Cerebellar cortex (tissue), 1 donor: ENCODE data around the gene PTPRM.

Experiments
- DNase-seq: peaks from one replicate; pipeline ENCODE4 v3.0.0-alpha.2; 2015; ENCODE audit warnings: low spot score

Gene PTPRM

DNA sequence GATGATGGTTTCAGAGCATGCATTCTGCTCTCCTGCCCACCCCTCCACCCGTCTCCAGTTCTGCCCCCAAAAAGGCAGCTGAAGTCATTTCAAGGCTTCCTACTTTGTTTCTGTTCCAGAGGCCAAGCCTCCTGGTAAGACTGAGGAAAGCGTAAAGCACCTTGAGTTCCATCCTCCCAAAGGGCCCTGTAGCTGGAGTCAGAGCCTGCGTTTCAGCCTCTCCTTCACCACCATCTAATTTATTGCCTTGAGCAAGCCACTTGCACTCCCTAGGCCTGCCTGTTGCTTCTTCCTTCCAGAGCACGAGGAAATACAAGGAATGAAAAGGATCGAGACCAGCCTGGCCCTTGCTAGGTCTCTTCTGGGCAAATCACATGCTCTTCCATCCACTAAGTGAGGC lies 797.9 kb downstream of the PTPRM start:
- DNase-seq, result no peak

DNA sequence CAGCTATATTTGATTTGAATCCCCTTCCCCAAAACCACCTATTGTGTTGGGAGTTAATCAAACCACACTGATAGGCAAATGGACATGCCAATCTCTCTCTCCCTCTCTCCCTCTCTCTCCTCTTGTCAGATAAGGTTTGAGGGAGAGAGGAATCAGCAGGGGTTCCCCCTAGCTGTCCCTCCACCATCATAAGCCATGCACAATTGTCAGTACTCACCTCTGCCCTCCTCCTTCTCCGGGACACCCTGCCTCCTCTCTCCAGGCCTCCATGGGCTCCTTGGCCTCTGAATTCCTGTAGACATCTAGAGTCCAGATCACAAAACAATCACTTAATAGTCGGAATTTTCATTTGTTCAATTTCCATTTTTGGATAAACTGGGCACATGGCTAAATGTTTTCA lies 798.4 kb downstream of the PTPRM start:
- no peak for DNase-seq

DNA sequence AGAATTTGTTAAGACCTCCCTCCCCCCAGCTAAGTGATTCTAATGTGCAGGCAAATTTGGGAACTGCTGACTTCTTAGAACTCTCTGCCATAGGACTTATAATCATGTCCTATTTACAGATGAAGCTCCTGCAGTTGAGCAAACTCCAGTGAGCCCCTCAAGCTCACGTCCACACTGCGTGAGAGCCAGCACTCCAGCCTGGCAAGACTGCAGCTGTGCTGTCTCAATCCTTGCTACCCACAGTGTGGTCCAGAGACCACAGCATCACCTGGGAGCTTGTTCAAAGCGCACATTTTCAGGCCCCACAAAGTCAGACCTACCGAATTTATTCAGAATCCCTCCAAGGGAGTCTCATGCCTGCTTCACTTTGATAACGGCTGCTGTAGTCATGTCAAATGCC lies 799.0 kb downstream of the PTPRM start:
- no peak for DNase-seq

DNA sequence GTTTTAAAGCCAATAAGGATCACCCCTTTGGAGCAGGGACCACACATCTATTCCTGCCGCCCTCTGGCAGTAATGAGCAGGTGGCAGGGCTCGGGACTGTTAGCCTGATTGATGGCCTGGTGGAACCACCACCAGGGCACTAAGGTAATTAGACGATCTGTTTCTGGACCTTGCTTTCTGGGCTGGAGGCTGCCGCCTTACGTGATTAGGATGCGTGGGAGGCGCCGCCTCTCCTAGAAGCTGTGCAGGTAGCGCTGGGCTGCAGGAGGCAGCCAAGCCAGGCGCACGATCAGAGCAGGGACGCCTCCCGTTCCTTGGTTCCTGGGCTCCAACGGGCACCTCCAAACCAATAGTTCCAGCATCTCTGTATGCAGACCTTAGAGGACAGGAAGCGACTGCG lies 799.5 kb downstream of the PTPRM start:
- DNase-seq, result peak; percentile 25

DNA sequence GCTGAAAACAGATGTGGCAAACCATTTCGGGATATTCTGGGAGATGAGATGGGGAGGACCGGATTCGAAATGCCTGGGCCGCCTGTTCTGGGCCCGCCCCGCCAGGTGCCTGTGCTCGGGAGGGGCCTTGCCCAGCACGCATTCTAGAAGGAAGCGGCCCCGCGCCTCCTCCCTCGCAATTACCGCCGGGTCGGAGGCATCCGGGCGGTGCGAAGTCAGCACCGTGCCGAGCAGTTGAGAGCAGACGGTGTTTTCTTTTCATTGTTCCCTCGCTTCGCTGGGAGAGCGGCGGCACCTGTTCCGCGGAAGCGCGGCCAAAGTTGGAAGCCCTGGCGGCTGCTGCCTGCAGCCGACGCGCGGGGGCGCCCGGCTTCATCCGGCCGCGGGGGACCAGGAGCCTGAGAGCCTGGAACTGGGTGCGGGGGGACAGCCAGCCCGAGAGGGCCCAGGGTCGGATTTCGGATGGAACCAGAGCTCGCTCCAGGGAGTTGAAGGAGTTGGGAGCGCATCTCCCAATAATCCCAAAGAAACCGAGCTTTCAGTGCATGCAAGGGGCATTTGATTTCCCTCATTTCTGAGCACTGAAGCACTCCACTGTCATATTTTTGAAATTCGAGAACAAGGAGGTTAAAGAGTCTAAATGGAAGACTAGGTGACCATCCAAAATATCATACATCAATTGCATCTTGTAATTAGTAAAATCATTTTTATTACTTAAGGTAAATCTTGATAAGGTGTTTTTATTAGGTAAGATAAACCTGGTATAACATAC lies 800.3 kb downstream of the PTPRM start:
- DNase-seq, result peak; percentile 65

DNA sequence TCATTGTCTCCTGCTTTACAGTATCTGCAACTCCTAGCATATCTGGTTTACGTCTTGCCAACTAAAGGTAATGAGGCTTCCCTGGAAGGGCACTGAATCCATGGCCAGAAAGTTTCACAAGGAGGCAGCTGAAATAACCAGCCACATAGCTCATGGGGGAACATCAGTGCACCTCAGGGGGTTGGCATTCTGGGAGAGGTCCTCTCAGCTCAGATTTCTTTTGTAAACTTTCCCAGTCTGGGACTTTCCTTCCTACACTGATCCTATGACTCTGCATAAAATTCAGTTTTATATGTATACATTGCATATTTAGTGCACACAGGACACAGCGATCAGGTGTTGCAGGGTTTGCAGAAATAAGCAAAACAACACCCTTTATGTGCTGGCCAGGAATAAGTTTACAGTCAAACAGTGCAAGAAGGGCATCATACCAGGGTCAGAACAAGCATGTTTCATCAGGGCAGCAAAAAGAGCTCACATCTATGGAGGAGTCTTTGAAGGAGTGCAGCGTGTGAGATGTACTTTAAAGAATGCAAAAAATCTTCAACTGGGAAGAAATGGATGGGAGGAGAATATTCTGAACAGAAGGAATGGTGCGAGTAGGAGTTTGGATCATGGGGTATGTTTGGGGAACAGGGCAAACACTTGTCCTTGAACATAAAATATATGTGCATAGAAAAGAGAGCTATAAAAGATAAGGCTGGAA lies 801.5 kb downstream of the PTPRM start:
- no peak for DNase-seq

GRCh38 chr18:8373486-8373885 lies 806.4 kb downstream of the PTPRM start:
- DNase-seq, result no peak

DNA sequence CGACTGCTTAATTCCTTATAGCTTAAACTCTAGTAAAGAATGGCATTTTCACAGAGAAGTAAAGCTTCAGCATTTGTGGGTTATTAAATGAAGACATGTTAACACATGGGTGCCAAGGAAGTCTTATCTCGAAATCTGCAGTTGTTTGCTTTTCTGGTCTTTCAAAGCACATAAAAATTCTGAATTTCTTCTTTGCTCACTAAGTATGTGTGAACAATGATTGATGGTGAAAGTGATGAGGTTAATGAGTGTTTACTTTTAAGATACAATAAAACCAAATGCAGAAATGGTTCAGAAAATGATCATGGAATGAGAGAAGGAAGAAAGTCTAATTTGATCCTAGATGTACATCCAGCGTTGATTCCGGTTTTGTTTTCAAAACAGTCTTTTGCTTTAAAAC lies 807.6 kb downstream of the PTPRM start:
- DNase-seq, result no peak

DNA sequence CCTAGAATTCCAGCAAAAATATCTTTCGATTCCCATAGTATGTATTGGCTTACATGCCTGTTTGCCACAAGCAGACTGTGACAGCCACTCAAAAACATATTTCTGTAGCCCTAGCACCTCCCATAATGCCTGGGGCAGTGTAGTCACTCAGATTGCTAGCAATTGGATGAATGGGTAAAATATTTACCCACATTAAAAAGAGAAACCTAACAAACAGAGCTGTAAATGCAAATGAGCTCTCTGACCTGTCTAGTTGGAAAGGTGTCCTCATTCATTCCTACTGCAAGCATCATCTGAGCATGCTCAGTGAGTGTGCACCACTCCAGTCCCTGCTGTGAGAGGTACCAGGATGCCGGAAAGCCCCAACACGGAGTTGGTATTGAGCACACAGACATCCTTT lies 808.1 kb downstream of the PTPRM start:
- no peak for DNase-seq

DNA sequence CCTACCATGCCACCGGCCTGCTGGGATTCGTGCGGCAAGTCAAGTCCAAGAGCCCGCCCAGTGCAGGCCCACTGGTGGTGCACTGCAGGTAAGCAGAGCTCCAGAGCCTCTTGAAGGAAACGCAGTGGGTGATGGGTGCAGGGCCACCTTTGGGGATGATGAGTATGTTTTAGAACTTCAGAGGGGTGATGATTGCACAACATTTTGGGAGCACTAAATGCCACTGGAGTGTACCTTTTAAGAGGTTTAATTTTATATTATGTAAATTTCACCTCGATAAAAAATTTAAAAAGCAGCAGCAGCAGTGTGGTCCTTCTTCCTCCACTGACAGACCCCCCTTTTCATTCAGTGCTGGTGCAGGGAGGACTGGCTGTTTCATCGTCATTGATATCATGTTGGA lies 809.0 kb downstream of the PTPRM start:
- no peak for DNase-seq

- no peak for DNase-seq
Measured at GRCh38 chr18:8379187-8379941, 812.2 kb downstream of the PTPRM start.

- no peak for DNase-seq
Measured at GRCh38 chr18:8380006-8380405, 812.9 kb downstream of the PTPRM start.

- no peak for DNase-seq
Measured at GRCh38 chr18:8380926-8381325, 813.8 kb downstream of the PTPRM start.

DNA sequence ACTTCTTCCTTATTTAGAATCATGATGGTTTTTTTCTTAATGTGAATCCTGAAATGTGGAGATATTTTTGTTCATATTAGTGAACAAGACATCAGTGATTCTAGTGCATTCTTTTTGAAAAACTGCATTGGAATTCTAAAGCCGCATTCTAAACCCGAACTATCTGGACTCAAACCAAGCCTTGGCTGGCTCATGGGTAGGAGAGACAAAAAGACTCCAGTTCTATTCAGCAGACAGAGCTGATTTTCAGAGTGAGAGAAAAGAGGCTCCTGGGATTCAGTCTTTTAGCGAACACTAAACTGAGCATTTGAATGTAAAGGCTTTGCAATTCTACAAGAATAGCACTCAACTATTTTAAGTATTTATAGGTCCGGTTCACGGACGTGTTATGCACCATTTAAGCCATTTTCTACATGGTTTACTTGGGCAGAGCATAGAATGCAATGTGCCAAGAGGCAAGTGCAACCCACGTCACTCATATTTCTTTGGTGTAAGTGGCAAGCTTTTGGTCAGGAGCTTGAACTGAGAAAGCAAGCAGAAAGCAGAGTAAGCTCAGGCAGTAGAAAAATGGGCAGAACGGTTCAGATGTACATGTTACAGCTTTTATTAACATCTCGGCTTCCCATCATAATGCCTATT lies 814.8 kb downstream of the PTPRM start:
- DNase-seq, result peak; percentile 3

- no peak for DNase-seq
Measured at GRCh38 chr18:8385400-8385799, 818.3 kb downstream of the PTPRM start.

DNA sequence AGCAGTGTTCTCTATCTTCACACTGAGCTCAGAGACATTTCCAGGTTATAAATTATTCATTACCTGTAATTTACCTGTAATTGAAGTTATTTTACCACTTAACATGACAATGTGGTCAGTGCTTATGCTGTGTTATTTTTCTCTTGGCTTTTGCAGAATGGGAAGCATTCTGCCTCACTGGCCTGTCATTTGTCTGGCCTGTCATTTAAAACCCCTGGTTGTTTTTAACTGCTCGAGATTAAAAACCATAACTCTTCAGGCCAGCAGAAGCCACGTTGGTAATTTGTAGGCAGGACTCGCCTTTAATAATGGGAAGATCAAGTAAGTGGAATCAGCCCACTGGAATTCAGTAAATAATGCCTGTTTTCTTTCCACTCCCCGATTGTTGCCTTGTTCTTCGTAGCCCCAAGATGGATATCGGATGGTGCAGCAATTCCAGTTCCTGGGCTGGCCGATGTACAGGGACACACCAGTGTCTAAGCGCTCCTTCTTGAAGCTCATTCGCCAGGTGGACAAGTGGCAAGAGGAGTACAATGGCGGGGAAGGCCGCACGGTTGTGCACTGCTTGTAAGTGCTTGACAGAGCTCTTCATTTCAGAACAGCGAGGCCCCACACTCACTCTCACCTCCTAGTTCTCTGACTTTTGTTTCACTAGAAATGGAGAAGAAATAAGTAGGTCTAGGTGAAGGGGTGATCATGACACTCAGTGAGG lies 819.7 kb downstream of the PTPRM start:
- no peak for DNase-seq

DNA sequence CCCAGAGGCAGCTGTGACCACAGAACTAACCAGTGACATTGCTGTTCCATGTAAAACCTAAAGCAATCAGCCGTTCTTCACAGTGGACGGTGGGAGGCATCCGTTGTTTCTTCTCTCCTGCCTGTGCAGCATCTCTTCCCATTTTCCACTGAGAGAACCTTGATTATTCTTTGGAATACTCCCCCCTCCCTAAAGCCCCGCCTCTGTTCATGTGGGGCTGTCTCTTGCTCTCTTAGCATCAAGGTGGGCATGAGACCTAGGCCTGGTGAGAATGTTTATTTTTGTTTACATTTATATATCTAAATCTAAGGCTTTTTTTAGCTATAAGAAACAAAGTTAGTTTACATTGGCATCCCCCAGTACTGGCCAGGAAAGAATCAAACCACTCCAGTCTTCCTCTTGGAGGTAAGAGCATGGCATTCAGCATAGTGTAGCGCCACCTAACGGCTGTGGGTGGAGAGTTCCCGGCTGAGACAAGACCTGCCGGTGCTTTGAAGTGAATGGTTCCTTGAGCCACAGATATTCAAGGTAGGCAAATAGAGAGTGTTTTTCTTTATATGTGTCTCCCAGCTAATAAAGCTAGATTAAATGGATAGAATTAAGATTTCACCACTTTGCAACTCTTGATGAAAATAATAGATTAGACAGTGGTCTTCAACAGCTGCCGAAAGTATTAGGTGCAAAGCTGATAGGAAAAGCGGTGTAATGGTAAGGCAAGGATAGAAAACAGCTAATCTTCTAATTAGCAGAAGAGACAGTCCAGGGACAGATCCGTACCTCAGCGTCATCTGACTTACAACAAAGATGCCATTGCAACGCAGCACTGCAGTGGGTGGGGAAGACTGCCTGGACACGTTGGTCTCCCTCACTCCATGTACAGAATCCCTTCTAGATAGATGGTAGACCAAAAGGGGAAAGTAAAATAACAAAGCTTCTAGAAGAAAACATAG lies 822.5 kb downstream of the PTPRM start:
- peak; percentile 17 for DNase-seq

DNA sequence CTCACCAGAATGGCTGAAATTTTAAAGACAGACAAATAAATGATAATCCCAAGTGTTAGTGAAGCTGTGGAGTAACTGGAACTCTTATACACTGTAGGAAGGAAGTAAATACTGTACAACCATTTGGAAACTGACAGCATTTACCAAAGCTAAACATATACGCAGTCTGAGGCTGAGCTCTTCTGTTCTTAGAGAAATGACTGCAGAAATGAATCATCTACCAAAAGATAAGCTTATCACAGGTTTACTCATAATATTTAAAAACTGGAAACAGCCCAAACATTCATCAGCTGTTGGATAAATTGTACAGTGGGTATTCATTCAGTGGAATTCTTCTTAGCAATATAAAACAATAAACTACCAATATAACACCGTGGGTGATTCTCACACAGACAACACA lies 824.0 kb downstream of the PTPRM start:
- no peak for DNase-seq

GRCh38 chr18:8396254-8396653 lies 829.1 kb downstream of the PTPRM start:
- no peak for DNase-seq

GRCh38 chr18:8397034-8397433 lies 829.9 kb downstream of the PTPRM start:
- no peak for DNase-seq

- DNase-seq, result no peak
Measured at GRCh38 chr18:8399138-8399537, 832.0 kb downstream of the PTPRM start.
